IPS-20b (cell line): ENCODE results near the gene GPC2.

ENCODE experiments used
- H3K27ac ChIP-seq: one replicate; pipeline ENCODE4 v1.5.1; 2013; ENCODE audit warnings: low read length
- H3K27me3 ChIP-seq: 2 replicates; pipeline ENCODE4 v1.6.1; 2013; ENCODE audit warnings: mild to moderate bottlenecking, low read length, inconsistent platforms; ENCODE audit not compliant: insufficient read depth
- H3K36me3 ChIP-seq: 2 replicates; pipeline ENCODE4 v1.6.1; 2013; ENCODE audit warnings: low read depth, mild to moderate bottlenecking, inconsistent platforms, low read length, moderate library complexity; ENCODE audit not compliant: insufficient read depth
- H3K4me1 ChIP-seq: 2 replicates; pipeline ENCODE4 v1.6.1; 2013; ENCODE audit warnings: mild to moderate bottlenecking, control low read depth, inconsistent platforms, low read length, moderate library complexity; ENCODE audit not compliant: insufficient read depth
- H3K4me3 ChIP-seq: 2 replicates; pipeline ENCODE4 v1.5.1; 2013; ENCODE audit warnings: mild to moderate bottlenecking, low read length, inconsistent platforms
- H3K9ac ChIP-seq: 2 replicates; pipeline ENCODE4 v1.6.1; 2013; ENCODE audit warnings: low read depth, mild to moderate bottlenecking, inconsistent platforms, low read length, moderate library complexity
- H3K9me3 ChIP-seq: 2 replicates; pipeline ENCODE4 v1.6.1; 2013; ENCODE audit warnings: mild to moderate bottlenecking, low read depth, low read length, inconsistent platforms; ENCODE audit not compliant: insufficient read depth

Gene GPC2

DNA sequence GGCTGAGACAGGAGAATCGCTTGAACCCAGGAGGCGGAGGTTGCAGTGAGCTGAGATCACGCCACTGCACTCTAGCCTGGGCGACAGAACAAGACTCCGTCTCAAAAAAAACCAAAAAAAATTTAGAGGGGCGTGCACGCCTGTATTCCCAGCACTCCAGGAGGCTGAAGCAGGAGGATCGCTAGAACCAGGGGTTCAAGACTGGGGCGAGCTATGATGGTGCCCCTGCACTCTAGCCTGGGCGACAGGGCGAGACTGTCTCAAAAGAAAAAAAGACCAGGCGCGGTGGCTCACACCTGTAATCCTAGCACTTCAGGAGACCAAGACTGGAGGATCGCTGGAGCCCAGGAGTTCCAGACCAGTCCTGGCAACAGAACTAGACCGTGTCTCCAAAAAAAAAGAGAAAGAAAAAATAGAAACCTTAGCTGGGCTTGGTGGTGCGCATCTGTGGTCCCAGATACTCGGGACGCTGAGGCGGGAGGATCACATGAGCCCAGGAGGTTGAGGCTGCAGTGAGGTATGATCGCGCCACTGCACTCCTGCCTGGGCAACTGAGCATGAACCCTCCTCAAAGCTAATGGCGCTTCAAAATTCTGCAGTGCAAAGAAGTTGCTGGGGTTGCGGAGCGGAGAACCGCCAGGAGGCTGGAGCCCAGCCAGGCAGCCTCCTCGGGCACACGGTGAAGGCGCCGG, 50.8 kb downstream of the GPC2 start:
- Histone ChIP-seq H3K27ac (peak overlapping the region; percentile 65), H3K9me3 (no peaks in the 10 kb centered on the region), H3K36me3 (0 out of 2 replicates have a peak, but pooled peaks cover 6% of the 10 kb centered on the region), H3K4me1 (peaks cover 3% of the 10 kb centered on the region; the same call in 1 of the 2 replicates), H3K9ac (peak overlapping the region; percentile 88), H3K27me3 (peaks cover 28% of the 10 kb centered on the region), H3K4me3 (peak overlapping the region; percentile 92)

DNA sequence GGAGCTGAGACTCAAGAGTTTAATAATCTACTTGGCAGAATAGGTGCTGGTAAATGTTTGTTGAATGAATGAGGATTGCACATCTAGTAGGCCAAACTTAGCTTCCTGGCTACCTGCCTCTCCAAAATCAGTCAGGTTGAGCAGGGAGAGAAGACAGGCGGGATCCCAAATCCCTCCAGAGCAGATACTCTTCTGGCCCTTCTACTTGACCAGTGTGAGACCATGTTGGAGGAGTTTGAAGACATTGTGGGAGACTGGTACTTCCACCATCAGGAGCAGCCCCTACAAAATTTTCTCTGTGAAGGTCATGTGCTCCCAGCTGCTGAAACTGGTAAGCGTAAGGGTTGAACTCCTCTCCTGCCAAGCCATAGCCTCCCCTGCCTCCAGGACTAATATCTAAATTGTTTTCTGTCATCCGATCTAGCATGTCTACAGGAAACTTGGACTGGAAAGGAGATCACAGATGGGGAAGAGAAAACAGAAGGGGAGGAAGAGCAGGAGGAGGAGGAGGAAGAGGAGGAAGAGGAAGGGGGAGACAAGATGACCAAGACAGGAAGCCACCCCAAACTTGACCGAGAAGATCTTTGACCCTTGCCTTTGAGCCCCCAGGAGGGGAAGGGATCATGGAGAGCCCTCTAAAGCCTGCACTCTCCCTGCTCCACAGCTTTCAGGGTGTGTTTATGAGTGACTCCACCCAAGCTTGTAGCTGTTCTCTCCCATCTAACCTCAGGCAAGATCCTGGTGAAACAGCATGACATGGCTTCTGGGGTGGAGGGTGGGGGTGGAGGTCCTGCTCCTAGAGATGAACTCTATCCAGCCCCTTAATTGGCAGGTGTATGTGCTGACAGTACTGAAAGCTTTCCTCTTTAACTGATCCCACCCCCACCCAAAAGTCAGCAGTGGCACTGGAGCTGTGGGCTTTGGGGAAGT, 52.6 kb downstream of the GPC2 start:
- 0 out of 2 replicates have a peak, but pooled peaks cover 6% of the 10 kb centered on the region for H3K36me3 ChIP-seq
- no peak overlapping the region for H3K4me3 ChIP-seq
- H3K9ac ChIP-seq = no peak overlapping the region
- H3K27me3 ChIP-seq = peaks cover 22% of the 10 kb centered on the region
- no peak overlapping the region for H3K27ac ChIP-seq
- H3K4me1 ChIP-seq = 0 out of 2 replicates have a peak, but pooled peaks cover 5% of the 10 kb centered on the region
- no peaks in the 10 kb centered on the region for H3K9me3 ChIP-seq

DNA sequence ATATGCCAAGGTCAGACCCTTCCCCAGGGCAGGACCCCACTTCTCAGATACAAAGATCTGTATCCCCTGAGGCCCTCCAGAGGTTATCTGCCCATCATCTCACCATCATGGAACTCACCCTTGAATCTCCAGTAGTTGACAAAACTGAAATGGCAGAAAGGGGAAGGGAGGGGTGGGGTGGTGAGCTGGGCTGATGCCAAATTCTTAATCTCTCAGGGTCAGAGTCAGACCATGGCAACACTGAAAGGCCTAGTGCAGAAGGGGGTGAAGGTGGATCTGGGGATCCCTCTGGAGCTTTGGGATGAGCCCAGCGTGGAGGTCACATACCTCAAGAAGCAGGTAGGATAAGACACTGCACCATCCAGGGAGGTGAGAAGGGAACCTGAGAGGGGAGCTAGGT, 54.6 kb downstream of the GPC2 start:
- 0 out of 2 replicates have a peak, but pooled peaks cover 5% of the 10 kb centered on the region for H3K4me1 ChIP-seq
- H3K4me3 ChIP-seq = no peak overlapping the region
- 0 out of 2 replicates have a peak, but pooled peaks cover 6% of the 10 kb centered on the region for H3K36me3 ChIP-seq
- no peak overlapping the region for H3K9ac ChIP-seq
- H3K9me3 ChIP-seq = no peaks in the 10 kb centered on the region
- H3K27me3 ChIP-seq = peaks cover 2% of the 10 kb centered on the region; the same call in 1 of the 2 replicates
- H3K27ac ChIP-seq = no peak overlapping the region

DNA sequence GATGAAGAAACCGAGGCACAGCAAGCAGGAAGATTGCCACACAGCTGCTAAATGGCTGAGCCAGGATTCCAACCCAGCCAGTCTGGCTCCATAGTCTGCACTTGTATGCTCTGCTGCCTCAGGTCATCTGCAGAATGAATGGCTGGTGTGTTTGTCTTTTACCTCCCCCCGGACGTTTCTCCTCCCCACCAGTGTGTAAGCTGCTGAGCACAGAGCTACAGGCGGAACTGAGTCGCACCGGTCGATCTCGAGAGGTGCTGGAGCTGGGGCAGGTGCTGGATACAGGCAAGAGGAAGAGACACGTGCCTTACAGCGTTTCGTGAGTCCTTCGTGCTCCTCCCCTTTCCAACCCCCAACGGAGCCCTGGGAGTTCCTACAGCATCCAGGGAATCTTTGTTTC, 55.1 kb downstream of the GPC2 start:
- Histone ChIP-seq H3K4me1 (0 out of 2 replicates have a peak, but pooled peaks cover 5% of the 10 kb centered on the region), H3K27ac (no peak overlapping the region), H3K36me3 (0 out of 2 replicates have a peak, but pooled peaks cover 6% of the 10 kb centered on the region), H3K27me3 (no peaks in the 10 kb centered on the region), H3K9me3 (no peaks in the 10 kb centered on the region), H3K4me3 (no peak overlapping the region), H3K9ac (no peak overlapping the region)

- Histone ChIP-seq H3K9ac (no peak overlapping the region), H3K36me3 (0 out of 2 replicates have a peak, but pooled peaks cover 10% of the 10 kb centered on the region), H3K9me3 (no peaks in the 10 kb centered on the region), H3K27ac (no peak overlapping the region), H3K4me3 (peak overlapping the region; percentile 92; the same call in 1 of the 2 replicates), H3K27me3 (no peaks in the 10 kb centered on the region), H3K4me1 (0 out of 2 replicates have a peak, but pooled peaks cover 5% of the 10 kb centered on the region)
These were observed 56.5 kb downstream of the GPC2 start for GRCh38 chr7:100120733-100121036.

GRCh38 chr7:100119970-100120732, 57.0 kb downstream of the GPC2 start:
- H3K9ac ChIP-seq = peak overlapping the region; percentile 93; the same call in 1 of the 2 replicates

More at GRCh38 chr7:100119970-100120732, 57.0 kb downstream of the GPC2 start:
- Histone ChIP-seq H3K4me3 (peak overlapping the region; percentile 92), H3K4me1 (0 out of 2 replicates have a peak, but pooled peaks cover 5% of the 10 kb centered on the region), H3K9me3 (no peaks in the 10 kb centered on the region), H3K27ac (no peak overlapping the region), H3K27me3 (no peaks in the 10 kb centered on the region), H3K36me3 (0 out of 2 replicates have a peak, but pooled peaks cover 5% of the 10 kb centered on the region)
